ENCODE data around the gene CTSW. TPM values are rescaled to one million over a fixed set of nuclear protein-coding genes. Genes with fewer than 3 reads are reported as not detected.
A peak's percentile ranks its signal among the peaks of the same experiment; 100 is the strongest.

The CTSW gene
- total RNA-seq, 1 experiment from 2014 or later = not detected

DNA sequence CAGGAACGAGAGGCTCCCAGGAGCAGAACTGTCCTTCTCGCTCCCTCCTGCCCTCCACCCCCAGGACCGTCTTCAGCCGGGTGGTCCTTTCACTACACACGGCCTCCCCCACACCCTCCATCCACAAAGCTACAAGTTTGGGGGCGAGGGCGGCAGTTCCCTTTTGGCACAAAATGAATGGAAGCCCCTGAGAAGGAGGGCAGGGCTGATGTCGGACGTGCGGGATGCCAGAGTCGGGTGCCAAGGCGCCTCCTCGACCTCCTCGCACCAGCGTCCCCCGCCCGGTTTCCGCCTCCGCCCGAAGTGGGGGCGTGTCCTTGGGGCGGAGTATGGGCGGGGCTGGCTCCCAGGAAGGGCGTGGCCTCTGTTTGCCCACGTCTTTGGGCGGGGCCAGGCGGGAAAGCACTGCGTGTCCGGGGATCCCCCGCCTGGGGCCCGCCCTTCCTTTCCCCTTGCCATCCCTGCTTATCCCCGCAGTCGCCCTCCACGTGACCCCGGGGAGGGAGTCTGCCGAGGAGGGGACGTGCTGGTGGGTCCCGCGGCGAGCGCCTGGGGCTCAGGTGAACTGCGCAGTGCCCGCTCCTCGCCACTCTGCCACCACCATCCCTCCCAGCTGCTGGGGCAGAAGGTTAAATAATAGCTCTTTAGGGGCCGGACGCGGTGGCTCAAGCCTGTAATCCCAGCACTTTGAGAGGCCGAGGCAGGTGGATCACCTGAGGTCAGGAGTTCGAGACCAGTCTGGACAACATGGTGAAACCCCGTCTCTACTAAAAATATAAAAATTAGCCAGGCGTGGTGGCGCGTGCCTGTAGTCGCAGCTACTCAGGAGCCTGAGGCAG, 6.1 kb upstream of the CTSW start:
- Mint-ChIP-seq H3K4me1 (ENCODE audit: low read depth, unreplicated experiment) (peaks cover 6% of the 10 kb centered on the region), H3K9me3 (ENCODE audit: unreplicated experiment) (no peaks in the 10 kb centered on the region), H3K4me3 (ENCODE audit: unreplicated experiment) (peak overlapping the region; percentile 76), H3K27ac (ENCODE audit: unreplicated experiment) (peak overlapping the region; percentile 77), H3K36me3 (ENCODE audit: insufficient read depth, unreplicated experiment) (peaks cover 27% of the 10 kb centered on the region), H3K27me3 (ENCODE audit: insufficient read depth, unreplicated experiment) (no peaks in the 10 kb centered on the region)
- CTCF ChIA-PET = interaction anchor here (1.2 to 2.1 kb wide), 3 partner anchors 11 to 15 kb away, joined by 6 to 10 read pairs (median 7); partner anchors contain the start of genes FIBP and MUS81
- Histone ChIP-seq H3K4me1 (0 out of 2 replicates have a peak, but pooled peaks cover 3% of the 10 kb centered on the region), H3K4me3 (ENCODE audit: low read depth, low read length) (peak overlapping the region; percentile 53), H3K27me3 (replicated peaks; ENCODE audit: control insufficient read depth, insufficient read depth, low read length) (no peaks in the 10 kb centered on the region), H3K36me3 (ENCODE audit: control insufficient read depth, insufficient read depth, low read length) (no peaks in the 10 kb centered on the region), H3K9me3 (no peaks in the 10 kb centered on the region)
- POLR2A ChIA-PET = interaction anchor here (0.6 to 1.0 kb wide), 3 partner anchors 14 to 212 kb away, joined by 3 to 5 read pairs (median 4); partner anchors contain the start of gene FIBP
- TF ChIP-seq, protein P1, sequence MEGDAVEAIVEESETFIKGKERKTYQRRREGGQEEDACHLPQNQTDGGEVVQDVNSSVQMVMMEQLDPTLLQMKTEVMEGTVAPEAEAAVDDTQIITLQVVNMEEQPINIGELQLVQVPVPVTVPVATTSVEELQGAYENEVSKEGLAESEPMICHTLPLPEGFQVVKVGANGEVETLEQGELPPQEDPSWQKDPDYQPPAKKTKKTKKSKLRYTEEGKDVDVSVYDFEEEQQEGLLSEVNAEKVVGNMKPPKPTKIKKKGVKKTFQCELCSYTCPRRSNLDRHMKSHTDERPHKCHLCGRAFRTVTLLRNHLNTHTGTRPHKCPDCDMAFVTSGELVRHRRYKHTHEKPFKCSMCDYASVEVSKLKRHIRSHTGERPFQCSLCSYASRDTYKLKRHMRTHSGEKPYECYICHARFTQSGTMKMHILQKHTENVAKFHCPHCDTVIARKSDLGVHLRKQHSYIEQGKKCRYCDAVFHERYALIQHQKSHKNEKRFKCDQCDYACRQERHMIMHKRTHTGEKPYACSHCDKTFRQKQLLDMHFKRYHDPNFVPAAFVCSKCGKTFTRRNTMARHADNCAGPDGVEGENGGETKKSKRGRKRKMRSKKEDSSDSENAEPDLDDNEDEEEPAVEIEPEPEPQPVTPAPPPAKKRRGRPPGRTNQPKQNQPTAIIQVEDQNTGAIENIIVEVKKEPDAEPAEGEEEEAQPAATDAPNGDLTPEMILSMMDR (IDR thresholded peaks at IDR 0.05; ENCODE audit: insufficient read depth in 1 of 2, low read depth in 1 of 2, low read length in 1 of 2, severe bottlenecking in 1 of 2, unreplicated experiment in 1 of 2) = no peak
- DNase-seq = peak; percentile 89 to 95
- no TSS peak for BruUV-seq (replicated peaks)
- intact Hi-C loops (cut with micrococcal nuclease; ENCODE audit: unreplicated experiment) = no loop called here

DNA sequence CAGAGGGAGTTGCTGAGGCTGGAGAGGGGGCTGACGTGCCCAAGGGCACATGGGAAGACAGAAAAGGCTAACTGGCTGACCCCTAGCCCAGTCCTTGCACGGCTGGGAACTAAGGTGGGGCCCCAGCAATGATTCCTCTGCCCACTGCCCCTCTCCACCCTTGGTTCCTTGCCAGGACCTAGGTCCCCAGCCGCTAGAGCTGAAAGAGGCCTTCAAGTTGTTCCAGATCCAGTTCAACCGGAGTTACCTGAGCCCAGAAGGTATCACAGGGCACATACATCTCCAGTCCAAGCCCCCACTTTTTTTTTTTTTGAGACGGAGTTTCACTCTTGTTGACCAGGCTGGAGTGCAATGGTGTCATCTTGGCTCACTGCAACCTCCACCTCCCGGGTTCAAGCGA, 390 bp downstream of the CTSW start:
- Mint-ChIP-seq H3K4me3 (ENCODE audit: unreplicated experiment) (no peak overlapping the region), H3K9me3 (ENCODE audit: unreplicated experiment) (no peaks in the 10 kb centered on the region), H3K4me1 (ENCODE audit: low read depth, unreplicated experiment) (peaks cover 6% of the 10 kb centered on the region), H3K36me3 (ENCODE audit: insufficient read depth, unreplicated experiment) (peaks cover 35% of the 10 kb centered on the region), H3K27ac (ENCODE audit: unreplicated experiment) (no peak overlapping the region), H3K27me3 (ENCODE audit: insufficient read depth, unreplicated experiment) (no peaks in the 10 kb centered on the region)
- H3K4me1 ChIP-seq = peaks cover 3% of the 10 kb centered on the region; the same call in 1 of the 2 replicates
- no peaks in the 10 kb centered on the region for H3K27me3 ChIP-seq (replicated peaks; ENCODE audit: control insufficient read depth, insufficient read depth, low read length)
- TF ChIP-seq, protein P1 (IDR thresholded peaks at IDR 0.05; ENCODE audit: insufficient read depth in 1 of 2, low read depth in 1 of 2, low read length in 1 of 2, severe bottlenecking in 1 of 2, unreplicated experiment in 1 of 2) = no peak
- H3K36me3 ChIP-seq (ENCODE audit: control insufficient read depth, insufficient read depth, low read length) = peaks cover 2% of the 10 kb centered on the region
- CTCF ChIA-PET = interaction anchor here (1.3 to 1.9 kb wide), 2 partner anchors 8 to 20 kb away, joined by 5 to 7 read pairs; partner anchors contain the start of genes FIBP and MUS81
- no peaks in the 10 kb centered on the region for H3K9me3 ChIP-seq
- intact Hi-C loops (cut with micrococcal nuclease; ENCODE audit: unreplicated experiment) = no loop called here
- no peak overlapping the region for H3K4me3 ChIP-seq (ENCODE audit: low read depth, low read length)
- POLR2A ChIA-PET = interaction anchor here (0.6 kb wide), 1 partner anchor 21 kb away, joined by 3 read pairs; no protein-coding TSS in a partner anchor
- no peak for DNase-seq
- BruUV-seq (replicated peaks) = no TSS peak

DNA sequence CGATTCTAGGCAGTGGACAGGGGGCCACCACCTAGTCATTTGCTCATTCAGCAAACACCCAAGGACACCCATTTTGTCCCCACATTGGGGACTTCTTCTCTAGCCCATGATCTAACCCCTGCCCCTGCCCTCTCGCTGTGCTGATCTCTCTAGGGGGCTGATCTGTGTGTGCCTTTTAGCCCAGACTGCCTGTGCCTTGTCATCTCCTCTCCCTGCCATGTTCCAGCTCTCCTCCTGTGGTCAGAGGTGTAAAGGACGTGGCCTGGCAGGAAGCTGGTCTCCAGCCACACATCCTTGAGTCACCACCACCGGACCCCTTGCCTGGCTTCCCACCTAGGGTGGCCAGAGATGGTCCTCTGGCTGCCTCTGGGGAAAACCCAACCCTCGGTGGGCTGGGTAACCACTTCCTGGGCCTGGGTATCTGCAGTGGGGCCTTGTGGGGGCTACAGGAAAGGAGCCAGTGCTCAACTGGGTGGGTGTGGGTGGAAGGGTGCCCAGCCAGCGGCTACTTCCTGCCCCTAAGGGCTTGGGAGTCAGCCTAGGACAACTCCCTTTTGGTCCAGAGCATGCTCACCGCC, 1.3 kb downstream of the CTSW start:
- ChIA-PET CTCF (interaction anchor here (1.3 kb wide), 1 partner anchor 21 kb away, joined by 5 read pairs; the partner anchor contains the start of gene MUS81), POLR2A (no interaction called here)
- no peaks in the 10 kb centered on the region for H3K9me3 ChIP-seq
- Mint-ChIP-seq H3K27me3 (ENCODE audit: insufficient read depth, unreplicated experiment) (no peaks in the 10 kb centered on the region), H3K4me1 (ENCODE audit: low read depth, unreplicated experiment) (peaks cover 6% of the 10 kb centered on the region), H3K27ac (ENCODE audit: unreplicated experiment) (no peak overlapping the region), H3K36me3 (ENCODE audit: insufficient read depth, unreplicated experiment) (peaks cover 44% of the 10 kb centered on the region), H3K4me3 (ENCODE audit: unreplicated experiment) (no peak overlapping the region), H3K9me3 (ENCODE audit: unreplicated experiment) (no peaks in the 10 kb centered on the region)
- no peak for DNase-seq
- intact Hi-C loops (cut with micrococcal nuclease; ENCODE audit: unreplicated experiment) = no loop called here
- H3K36me3 ChIP-seq (ENCODE audit: control insufficient read depth, insufficient read depth, low read length) = peaks cover 2% of the 10 kb centered on the region
- TF ChIP-seq, protein P1 (IDR thresholded peaks at IDR 0.05; ENCODE audit: insufficient read depth in 1 of 2, low read depth in 1 of 2, low read length in 1 of 2, severe bottlenecking in 1 of 2, unreplicated experiment in 1 of 2) = no peak
- no peaks in the 10 kb centered on the region for H3K27me3 ChIP-seq (replicated peaks; ENCODE audit: control insufficient read depth, insufficient read depth, low read length)
- BruUV-seq (replicated peaks) = no TSS peak
- peaks cover 4% of the 10 kb centered on the region; the same call in 1 of the 2 replicates for H3K4me1 ChIP-seq
- no peak overlapping the region for H3K4me3 ChIP-seq (ENCODE audit: low read depth, low read length)

Measured in Caco-2 (cell line).